ENCODE data around the gene SLC5A11. TPM values are rescaled to one million over a fixed set of nuclear protein-coding genes. Genes with fewer than 3 reads are reported as not detected.

Gene SLC5A11
- total RNA-seq: not detected

GRCh38 chr16:24845726-24846547, at the start of gene SLC5A11:
Gene SLC5A11 (plus strand): TSS chr16:24845963. CDS start chr16:24858644, 12,681 bp downstream.
- no peak for TF ChIP-seq CTCF (IDR thresholded peaks at IDR 0.05)
- no peak for TF ChIP-seq POLR2A (IDR thresholded peaks at IDR 0.05)

GRCh38 chr16:24800586-24800985, 45.2 kb upstream of the SLC5A11 start:
- H3K4me1 ChIP-seq: no peaks in the 10 kb centered on the region
- DNase-seq: no peak
- intact Hi-C loops (cut with DNase I; ENCODE audit: low total_unique reads): no loop called here
- H3K4me3 ChIP-seq: no peak overlapping the region
- H3K36me3 ChIP-seq: no peaks in the 10 kb centered on the region
- no peak for TF ChIP-seq CTCF (IDR thresholded peaks at IDR 0.05)
- no peak for TF ChIP-seq POLR2A (IDR thresholded peaks at IDR 0.05)
- H3K9me3 ChIP-seq: no peaks in the 10 kb centered on the region
- no peaks in the 10 kb centered on the region for H3K27me3 ChIP-seq
- H3K27ac ChIP-seq: no peak overlapping the region

More at GRCh38 chr16:24845726-24846547, at the start of gene SLC5A11:
- DNase-seq: no peak
- Histone ChIP-seq H3K27me3 (no peaks in the 10 kb centered on the region), H3K9me3 (no peaks in the 10 kb centered on the region), H3K4me3 (no peak within 1 kb of the TSS), H3K4me1 (no peaks in the 10 kb centered on the region), H3K36me3 (no peaks in the 10 kb centered on the region), H3K27ac (no peak within 1 kb of the TSS)
- intact Hi-C loops (cut with DNase I; ENCODE audit: low total_unique reads): no loop called here

GRCh38 chr16:24801761-24802302, 43.9 kb upstream of the SLC5A11 start:
- intact Hi-C loops (cut with DNase I; ENCODE audit: low total_unique reads): no loop called here
- TF ChIP-seq CTCF (IDR thresholded peaks at IDR 0.05): no peak
- TF ChIP-seq POLR2A (IDR thresholded peaks at IDR 0.05): no peak
- no peak overlapping the region for H3K27ac ChIP-seq

GRCh38 chr16:24805484-24805883, 40.3 kb upstream of the SLC5A11 start:
- no peaks in the 10 kb centered on the region for H3K36me3 ChIP-seq
- intact Hi-C loops (cut with DNase I; ENCODE audit: low total_unique reads): no loop called here
- no peaks in the 10 kb centered on the region for H3K27me3 ChIP-seq
- H3K27ac ChIP-seq: no peak overlapping the region
- H3K4me3 ChIP-seq: no peak overlapping the region
- no peaks in the 10 kb centered on the region for H3K9me3 ChIP-seq
- no peak for DNase-seq
- TF ChIP-seq POLR2A (IDR thresholded peaks at IDR 0.05) (no peak), CTCF (IDR thresholded peaks at IDR 0.05) (no peak)
- no peaks in the 10 kb centered on the region for H3K4me1 ChIP-seq

More at GRCh38 chr16:24801761-24802302, 43.9 kb upstream of the SLC5A11 start:
- H3K4me3 ChIP-seq: no peak overlapping the region
- no peak for DNase-seq
- H3K36me3 ChIP-seq: no peaks in the 10 kb centered on the region
- no peaks in the 10 kb centered on the region for H3K4me1 ChIP-seq
- H3K9me3 ChIP-seq: no peaks in the 10 kb centered on the region
- H3K27me3 ChIP-seq: no peaks in the 10 kb centered on the region

- Histone ChIP-seq H3K4me3 (no peak overlapping the region), H3K27me3 (no peaks in the 10 kb centered on the region), H3K4me1 (no peaks in the 10 kb centered on the region), H3K36me3 (no peaks in the 10 kb centered on the region), H3K27ac (no peak overlapping the region), H3K9me3 (no peaks in the 10 kb centered on the region)
- TF ChIP-seq CTCF (IDR thresholded peaks at IDR 0.05): no peak
- no peak for TF ChIP-seq POLR2A (IDR thresholded peaks at IDR 0.05)
- DNase-seq: no peak
- intact Hi-C loops (cut with DNase I; ENCODE audit: low total_unique reads): no loop called here
Observed at GRCh38 chr16:24807301-24807700, 38.5 kb upstream of the SLC5A11 start.
